Middle frontal gyrus (tissue), 1 donor: Measurements from ENCODE around the gene LRP1.
A peak's percentile ranks its signal among the peaks of the same experiment; 100 is the strongest.

Experiments used
- DNase-seq: peaks from one replicate; pipeline ENCODE4 v3.0.0-alpha.2; 2015; ENCODE audit warnings: low spot score; ENCODE audit errors: extremely low spot score

Gene LRP1

GRCh38 chr12:57127726-57128518, at the start of gene LRP1:
Gene LRP1 (plus strand): TSS chr12:57128483. CDS start chr12:57128965, 482 bp downstream.
- peak; percentile 72 for DNase-seq

DNA sequence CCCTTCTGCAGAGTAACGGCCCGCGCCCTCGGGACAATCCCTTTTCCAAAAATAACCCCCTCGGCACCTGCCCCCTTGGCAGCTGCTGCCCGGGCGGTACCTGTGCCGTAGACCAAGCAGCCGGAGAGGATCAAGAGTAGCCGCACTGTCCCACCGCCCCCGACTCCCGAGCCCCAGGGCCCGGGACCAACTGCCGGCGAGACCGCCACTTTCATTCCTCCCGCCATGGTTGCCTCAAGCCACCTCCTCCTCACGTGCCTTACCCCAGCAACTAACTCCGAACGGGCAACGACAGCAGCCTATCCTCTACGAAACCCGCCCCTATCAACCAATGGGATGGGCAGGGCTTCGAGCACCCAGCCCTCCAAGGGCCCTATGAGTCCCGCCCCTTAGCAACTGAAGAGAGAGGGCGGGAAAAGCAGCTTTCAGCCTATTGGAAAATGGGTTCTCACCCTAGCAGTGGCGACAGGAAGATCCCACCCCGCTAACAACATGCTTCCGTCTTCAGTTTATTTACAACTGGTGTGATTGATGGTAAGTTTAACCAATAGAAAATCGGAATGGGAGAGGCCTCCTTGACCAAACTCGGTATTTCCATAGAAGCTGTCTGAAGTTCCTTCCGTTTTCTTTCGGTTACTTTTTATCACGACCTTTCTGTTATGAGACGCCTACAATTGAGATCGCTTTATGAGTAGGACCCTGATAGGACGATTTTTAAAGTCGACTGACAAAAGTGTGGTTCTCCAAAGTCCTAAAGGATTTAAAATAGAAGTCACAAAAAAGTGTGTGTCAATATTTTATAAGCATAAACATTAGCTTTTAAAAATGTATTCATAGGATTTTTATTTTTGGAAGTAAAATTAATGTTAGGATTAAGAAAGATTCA, 49.5 kb upstream of the LRP1 start, which contains the start of gene NEMP1:
NEMP1 (minus strand) TSS at position 273 of the 886 bp plus-strand sequence; CDS start at position 227, 46 bp downstream.
- DNase-seq = peak; percentile 99

DNA sequence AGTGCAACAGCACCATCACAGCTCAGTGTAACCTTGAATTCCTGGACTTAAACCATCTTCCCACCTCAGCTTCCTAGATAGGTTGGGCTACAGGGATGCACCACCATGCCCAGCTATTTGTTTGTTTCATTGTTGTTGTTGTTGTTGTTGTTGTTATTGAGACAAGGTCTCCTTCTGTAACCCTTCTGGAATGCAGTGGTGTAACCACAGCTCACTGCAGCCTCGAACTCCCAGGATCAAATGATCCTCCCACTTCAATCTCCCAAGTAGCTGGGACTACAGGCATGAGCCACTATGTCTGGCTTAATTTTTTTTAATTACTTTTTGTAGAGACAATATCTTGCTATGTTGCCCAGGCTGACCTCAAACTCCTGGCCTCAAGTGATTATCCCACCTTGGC, 48.5 kb upstream of the LRP1 start:
- DNase-seq = no peak

DNA sequence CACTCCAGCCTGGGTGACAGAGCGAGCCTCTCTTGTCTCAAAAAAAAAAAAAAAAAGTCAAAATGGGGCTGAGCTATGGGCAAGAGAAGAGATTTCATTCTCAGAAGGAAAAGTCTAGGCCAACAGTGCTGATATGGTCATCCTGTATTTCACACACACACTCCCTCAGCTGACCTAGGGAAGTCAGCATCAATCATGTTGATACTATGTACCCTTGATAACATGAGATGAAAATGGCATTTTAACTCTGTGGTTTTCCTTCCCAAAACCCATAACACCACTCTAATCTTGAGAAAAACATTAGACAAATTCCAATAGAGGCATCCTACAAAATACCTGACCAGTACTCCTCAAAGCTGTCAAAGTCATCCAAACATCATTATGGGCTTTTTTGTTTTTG, 47.4 kb upstream of the LRP1 start:
- DNase-seq = no peak

DNA sequence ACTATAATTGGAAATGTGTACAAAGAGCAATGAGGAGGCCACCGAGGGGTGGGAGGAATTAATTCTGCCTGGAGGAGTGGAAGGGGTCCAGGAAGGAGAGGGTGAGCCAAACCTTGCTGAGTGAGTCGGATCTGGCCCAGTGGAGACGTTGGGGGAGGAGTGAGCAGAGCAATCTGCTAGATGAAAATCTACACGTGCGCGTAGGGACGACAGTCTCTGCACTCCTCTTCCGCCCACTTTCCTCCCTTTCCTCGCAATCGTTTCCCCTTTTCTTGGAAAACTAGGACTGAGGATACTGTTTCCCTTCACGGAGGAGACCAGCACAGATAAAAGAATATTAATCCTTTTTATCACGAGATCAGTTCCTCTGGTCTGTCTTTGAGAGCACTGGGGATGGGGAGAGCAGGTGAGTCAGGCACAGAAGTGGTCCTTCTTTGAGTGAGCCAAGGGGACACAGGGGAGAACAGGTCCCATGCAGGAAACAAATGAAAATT, 42.2 kb upstream of the LRP1 start:
- DNase-seq = no peak

- DNase-seq = no peak
These were observed 41.7 kb upstream of the LRP1 start for GRCh38 chr12:57086493-57087009.

DNA sequence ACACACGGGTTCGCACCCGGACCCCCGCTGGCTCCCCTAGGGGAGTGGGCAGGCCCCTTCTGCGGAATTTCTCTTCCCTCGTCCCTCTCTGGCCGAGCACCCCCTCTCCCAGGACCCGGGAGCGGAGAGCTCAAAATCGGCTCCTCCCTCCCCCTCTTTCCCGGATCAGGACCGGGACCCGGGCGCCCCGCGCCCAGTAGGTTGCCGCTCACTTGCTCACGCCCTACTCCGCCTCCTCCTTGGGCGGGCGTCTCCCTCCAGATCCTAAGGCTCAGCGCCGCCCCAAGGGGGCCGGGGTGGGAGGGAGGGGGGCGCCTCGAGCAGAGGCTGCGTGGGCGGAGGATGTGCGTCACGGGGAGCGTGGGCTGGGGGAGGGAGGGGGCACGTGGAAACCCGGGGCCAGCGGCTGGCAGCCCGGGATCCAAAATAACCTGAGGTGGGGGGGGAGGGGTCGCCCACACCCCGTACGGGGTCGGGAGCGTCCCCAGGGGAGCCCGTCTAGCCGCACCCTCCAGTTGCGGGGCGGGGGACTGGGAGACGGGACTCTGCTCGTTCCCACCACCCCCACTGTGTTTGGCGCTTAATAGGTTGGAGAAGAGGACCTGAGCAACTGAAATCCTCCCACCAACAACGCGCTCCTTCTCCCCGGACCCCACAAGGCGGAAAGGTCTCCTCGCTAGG, 41.1 kb upstream of the LRP1 start:
- no peak for DNase-seq

DNA sequence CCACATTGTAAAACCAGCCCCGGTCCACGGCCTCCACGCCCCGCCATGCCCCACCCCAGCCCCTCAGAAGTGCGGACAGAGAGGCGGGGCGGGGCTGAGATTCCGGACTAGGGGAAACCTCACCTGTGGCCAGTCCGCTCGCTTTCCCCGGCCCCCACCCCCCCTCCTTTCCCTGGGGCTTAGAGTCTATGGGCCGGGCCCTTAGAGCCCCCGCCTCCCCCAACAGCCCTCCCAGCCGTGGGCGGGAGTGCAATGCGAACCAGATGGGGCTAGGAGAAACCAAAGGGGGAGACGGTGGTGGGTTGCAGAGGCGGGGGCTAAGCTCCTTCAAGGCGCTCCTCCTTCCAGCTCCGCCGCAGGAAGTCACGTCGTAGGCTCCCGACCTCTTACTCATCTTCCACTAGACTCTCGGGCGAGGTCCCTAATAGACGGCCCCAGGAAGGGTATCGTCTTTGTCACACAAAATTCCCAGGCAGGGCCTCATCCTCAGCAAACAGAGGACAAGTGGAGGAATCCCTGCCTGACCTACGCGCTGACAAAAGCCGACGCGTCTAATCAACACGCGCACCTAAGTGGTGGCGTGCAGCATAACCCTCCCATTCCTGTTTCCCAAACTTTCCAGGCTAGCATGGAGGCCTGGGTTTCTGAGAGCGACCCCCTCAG, 40.5 kb upstream of the LRP1 start:
- DNase-seq = no peak

DNA sequence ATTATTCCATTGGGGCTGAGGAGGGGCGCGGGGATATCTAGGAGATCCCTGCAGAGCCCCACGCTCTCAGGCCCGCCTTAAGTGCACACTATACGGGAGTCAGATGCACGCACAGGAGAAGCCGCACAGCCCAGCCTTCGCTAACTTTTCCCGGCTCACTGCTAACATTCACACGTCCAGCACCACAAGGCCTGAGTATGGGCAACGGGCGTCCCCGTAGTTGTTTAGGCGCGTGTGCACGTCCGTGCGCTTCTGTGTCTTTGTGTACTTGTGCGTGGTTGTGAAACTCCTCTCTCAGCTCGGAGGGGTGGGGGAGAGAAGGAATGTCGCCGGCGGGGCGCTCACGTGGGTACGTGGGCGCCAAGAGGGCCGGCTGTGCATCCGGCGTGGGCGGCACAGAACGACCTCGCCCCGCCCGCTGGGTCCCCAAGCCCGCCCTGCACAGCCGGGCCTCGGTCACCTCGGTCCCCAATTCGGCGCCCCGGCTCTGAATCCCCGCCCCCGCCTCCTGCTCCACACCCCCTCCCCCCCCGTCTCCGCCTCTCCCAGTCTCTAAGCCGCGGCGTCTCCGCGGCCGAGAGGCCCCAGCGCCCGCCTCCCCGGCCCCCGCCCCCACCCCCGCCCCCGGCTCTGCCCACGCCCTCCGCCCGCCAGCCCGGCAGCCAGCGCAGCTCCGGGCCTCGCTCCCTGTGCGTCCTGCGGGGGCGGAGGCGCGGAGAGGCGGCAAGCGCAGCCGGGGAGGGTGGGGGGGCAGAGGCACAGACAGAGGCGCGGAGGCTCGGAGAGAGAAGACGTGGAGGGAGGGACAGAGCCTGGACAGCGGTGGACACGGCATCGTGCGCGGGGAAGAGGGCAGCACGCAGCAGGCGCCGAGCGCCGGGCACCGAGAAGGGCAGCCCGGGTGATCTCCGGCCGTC, 39.7 kb upstream of the LRP1 start, which contains the start of gene NAB2:
NAB2 (plus strand) TSS at position 761 of the 917 bp plus-strand sequence. CDS start 158 bp downstream, outside the sequence.
- peak; percentile 77 for DNase-seq

DNA sequence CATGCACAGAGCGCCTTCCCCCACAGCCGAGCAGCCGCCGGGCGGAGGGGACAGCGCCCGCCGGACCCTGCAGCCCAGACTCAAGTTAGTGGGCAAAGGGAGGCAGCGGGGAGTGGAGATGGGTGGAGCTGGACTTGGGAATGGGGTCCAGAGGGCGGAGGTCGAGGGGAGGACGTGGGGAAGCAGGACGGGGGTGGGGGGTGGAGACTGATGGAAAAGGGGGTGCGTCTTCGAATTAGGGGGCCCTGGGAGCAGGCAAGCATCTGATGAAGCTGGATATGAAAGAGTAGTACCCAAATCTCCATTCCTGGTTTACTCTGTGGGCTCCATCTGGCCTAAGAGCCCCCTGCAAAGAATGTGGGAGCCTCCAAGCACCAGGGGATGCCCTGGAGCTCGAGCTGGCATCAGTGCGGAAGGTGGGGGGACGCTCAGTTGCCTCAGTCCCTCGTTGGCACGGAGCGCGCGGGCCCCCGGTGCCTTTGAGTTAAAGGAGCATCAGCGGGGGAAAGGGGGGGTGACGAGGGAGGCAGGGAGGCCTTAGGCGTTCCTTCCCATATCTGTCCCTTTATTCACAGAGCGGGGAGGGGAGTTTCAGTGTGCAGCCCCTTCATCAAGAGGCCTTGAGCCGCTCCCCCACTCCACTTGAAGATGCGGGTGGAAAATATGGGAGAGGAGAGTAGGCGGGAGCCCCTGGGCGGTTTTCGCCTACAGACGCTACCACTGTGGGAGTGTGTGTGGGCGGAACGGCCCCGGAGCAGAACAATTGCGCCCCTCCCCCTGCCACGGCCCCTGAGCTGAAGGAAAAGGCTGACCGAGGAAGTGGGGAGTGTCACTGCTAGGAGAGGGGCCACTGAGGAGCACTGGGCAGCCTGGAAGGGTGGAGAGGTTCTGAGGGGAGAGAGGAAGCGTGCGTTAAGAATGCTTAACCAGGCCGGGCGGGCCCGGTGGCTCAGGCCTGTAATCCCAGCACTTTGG, 38.7 kb upstream of the LRP1 start:
- DNase-seq = no peak

DNA sequence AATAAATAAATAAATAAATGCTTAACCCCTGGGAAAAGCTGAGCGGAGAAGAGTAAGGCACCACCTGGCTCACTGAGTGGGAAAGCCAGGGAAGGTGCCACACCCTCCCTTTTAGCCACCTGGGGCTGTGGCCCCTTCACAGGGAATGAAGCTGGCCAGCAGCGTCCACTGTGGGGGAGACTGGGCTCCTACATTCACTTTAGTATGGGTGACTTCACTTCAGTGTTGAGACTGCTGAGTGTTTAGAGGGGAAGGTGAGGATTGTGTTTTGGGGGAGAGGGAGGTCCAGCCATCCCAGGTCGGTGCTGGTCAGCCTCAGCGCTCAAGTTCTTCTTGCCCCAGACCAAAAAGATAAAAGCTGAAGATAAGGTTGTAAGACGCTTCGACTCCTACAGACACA, 37.8 kb upstream of the LRP1 start:
- no peak for DNase-seq

DNA sequence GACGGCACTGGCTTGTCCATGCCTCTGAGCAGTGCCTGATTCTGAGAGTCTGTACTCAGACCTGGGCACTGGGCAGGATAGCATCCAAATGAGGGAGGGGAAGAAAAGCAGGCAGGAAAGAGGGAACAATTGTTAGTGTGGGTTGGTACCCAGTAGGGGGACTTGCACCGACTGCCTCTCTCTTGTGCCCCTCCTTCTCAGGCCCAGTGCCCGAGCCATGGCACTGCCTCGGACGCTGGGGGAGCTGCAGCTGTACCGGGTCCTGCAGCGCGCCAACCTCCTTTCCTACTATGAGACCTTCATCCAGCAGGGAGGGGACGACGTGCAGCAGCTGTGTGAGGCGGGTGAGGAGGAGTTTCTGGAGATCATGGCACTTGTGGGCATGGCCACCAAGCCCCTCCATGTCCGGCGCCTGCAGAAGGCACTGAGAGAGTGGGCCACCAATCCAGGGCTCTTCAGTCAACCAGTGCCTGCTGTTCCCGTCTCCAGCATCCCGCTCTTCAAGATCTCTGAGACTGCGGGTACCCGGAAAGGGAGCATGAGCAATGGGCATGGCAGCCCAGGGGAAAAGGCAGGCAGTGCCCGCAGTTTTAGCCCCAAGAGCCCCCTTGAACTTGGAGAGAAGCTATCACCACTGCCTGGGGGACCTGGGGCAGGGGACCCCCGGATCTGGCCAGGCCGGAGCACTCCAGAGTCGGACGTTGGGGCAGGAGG, 37.2 kb upstream of the LRP1 start:
- no peak for DNase-seq

DNA sequence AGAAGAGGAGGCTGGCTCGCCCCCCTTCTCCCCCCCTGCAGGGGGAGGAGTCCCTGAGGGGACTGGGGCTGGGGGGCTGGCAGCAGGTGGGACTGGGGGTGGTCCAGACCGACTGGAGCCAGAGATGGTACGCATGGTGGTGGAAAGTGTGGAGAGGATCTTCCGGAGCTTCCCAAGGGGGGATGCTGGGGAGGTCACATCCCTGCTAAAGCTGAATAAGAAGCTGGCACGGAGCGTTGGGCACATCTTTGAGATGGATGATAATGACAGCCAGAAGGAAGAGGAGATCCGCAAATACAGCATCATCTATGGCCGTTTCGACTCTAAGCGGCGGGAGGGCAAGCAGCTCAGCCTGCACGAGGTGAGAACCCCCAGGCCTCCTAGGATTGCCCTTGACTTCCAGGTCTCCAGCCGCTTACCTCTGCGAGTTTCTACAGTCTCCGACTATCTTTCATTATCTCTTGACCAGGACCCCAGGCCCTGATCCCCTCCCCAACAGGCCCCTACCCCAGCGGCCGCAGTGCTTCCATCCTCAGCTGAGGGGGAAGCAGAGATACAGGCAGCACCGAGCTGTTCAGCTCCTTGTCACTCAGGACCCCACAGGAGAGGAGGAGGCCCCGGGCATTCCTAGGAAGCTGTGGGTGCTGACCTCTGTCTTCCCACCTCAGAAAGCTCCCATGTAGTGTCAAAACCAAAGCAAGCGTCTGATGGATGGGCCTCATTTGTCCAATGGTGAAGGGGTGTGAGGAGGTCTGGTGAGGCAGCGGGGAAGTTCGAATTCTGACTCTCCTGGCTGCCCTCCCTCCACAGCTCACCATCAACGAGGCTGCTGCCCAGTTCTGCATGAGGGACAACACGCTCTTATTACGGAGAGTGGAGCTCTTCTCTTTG, 36.4 kb upstream of the LRP1 start:
- no peak for DNase-seq

- DNase-seq = no peak
These were observed 35.8 kb upstream of the LRP1 start for GRCh38 chr12:57092529-57092862.

GRCh38 chr12:57092876-57093414, 35.3 kb upstream of the LRP1 start:
- DNase-seq = no peak

GRCh38 chr12:57093415-57094207, 34.7 kb upstream of the LRP1 start:
- DNase-seq = no peak
